Measurements from ENCODE around the gene ATM.
"Not testable (repeated sequence)": the region's sequence is repeated elsewhere in the genome, so short reads cannot be mapped to it uniquely, and the experiment has no call there.

Gene ATM

GRCh38 chr11:108417551-108417950 lies 194.7 kb downstream of the ATM start:
- CTCF ChIA-PET = interaction anchor here (0.6 kb wide), 1 partner anchor 224 kb away, joined by 4 read pairs; no protein-coding TSS in a partner anchor
- POLR2A ChIA-PET; H3K36me3 ChIP-seq (ENCODE audit: control insufficient read depth in 2 of 2, insufficient read depth in 1 of 2, low read length in 2 of 2); H3K4me3 ChIP-seq (ENCODE audit: low read depth, low read length); H3K4me1 ChIP-seq (ENCODE audit: control insufficient read depth, insufficient read depth, low read length); H3K27ac ChIP-seq (ENCODE audit: extremely low read depth, low read depth, low read length); H3K9me3 ChIP-seq (ENCODE audit: control insufficient read depth, insufficient read depth, low read depth, low read length): not testable (repeated sequence)
- peak; percentile 21; the same call in 1 of the 2 replicates for TF ChIP-seq ZNF654 (tag by site-specific recombination; IDR thresholded peaks at IDR 0.05; ENCODE audit: low read depth)
- 0 out of 2 replicates have a peak, but pooled peaks have one; percentile 23 for TF ChIP-seq CTCF (tag by site-specific recombination; IDR thresholded peaks at IDR 0.05)
